Small intestine (tissue), 7 donors: Measurements from ENCODE around the gene PORCN. TPM values are rescaled to one million over a fixed set of nuclear protein-coding genes. Genes with fewer than 3 reads are reported as not detected.
"Not testable (repeated sequence)": the region's sequence is repeated elsewhere in the genome, so short reads cannot be mapped to it uniquely, and the experiment has no call there.

Source experiments
- DNase-seq, 2 donors: peaks; one replicate each; pipeline versions ENCODE4 v3.0.0 to v3.0.0-alpha.2; 2013
- FAIRE-seq: peaks from 2 replicates; lab custom pipeline; 2012; peaks lifted over from hg19 to GRCh38; lab: Jason Lieb, UNC
- H3K27ac ChIP-seq, 3 donors: one replicate each; pipeline ENCODE4 v1.5.1; 2013; ENCODE audit warnings: low read length in 2 of 3, mild to moderate bottlenecking in 2 of 3, control low read depth in 1 of 3, inconsistent platforms in 1 of 3, low read depth in 1 of 3, moderate library complexity in 1 of 3
- H3K27me3 ChIP-seq, 3 donors: one replicate each; pipeline ENCODE4 v1.6.1; 2013; ENCODE audit warnings: low read length in 3 of 3, inconsistent platforms in 1 of 3; ENCODE audit not compliant: control insufficient read depth in 3 of 3, insufficient read depth in 3 of 3
- H3K36me3 ChIP-seq, 3 donors: one replicate each; pipeline ENCODE4 v1.6.1; 2013; ENCODE audit warnings: low read length in 3 of 3, inconsistent platforms in 1 of 3, low read depth in 1 of 3, mild to moderate bottlenecking in 1 of 3, moderate library complexity in 1 of 3; ENCODE audit not compliant: control insufficient read depth in 3 of 3, insufficient read depth in 2 of 3
- H3K4me1 ChIP-seq, 3 donors: one replicate each; pipeline ENCODE4 v1.6.1; 2013; ENCODE audit warnings: low read length in 2 of 3, inconsistent platforms in 1 of 3, low read depth in 1 of 3, mild to moderate bottlenecking in 1 of 3, moderate library complexity in 1 of 3; ENCODE audit not compliant: control insufficient read depth in 3 of 3, insufficient read depth in 2 of 3
- H3K4me3 ChIP-seq, 3 donors: one replicate each; pipeline ENCODE4 v1.5.1; 2013; ENCODE audit warnings: low read length in 3 of 3, control low read depth in 1 of 3, inconsistent platforms in 1 of 3, low read depth in 1 of 3, mild to moderate bottlenecking in 1 of 3, moderate library complexity in 1 of 3
- H3K9me3 ChIP-seq, 2 donors: one replicate each; pipeline ENCODE4 v1.6.1; 2013; ENCODE audit warnings: low read depth in 1 of 2, low read length in 1 of 2; ENCODE audit not compliant: control insufficient read depth in 2 of 2, insufficient read depth in 1 of 2
- WGBS, 3 donors: extraction: QIAGEN DNeasy Blood & Tissue Kit; methylation state at CpG; one replicate each; pipeline ENCODE4 v1.1.7; 2013; 5-methylcytosine and 5-hydroxymethylcytosine counted together
- polyA plus RNA-seq, 4 donors: library from polyadenylated mRNA; stranded (reverse) in 3 of 4; unstranded in 1 of 4; fragments of 200-250 nt in 3 of 4; fragments of 120-200 nt in 1 of 4; gene quantifications; one replicate each; pipeline versions ENCODE4 v1.2.1 to v1.2.3, GENCODE V29; 2013
- donor health status: healthy with polysubstance abuse.
- donor health status: control.
- donor health status: control.
- donor health status: Bipolar disorder and iron deficiency.
- donor health status: healthy.

The PORCN gene
- polyA plus RNA-seq, 4 donors, result 2.0 to 6.4 (median 2.5) TPM

- no peak for DNase-seq
- H3K36me3 ChIP-seq, result peaks cover 0 to 13% (median 0%) of the 10 kb centered on the region in 3 donors
- H3K4me1 ChIP-seq, result peaks cover 0 to 3% (median 3%) of the 10 kb centered on the region in 3 donors
- H3K27ac ChIP-seq, result peak overlapping the region in 2 of 3 donors; percentile 24 to 65
- WGBS, 3 donors, result 75 to 87% (median 76%) methylated on average over 10 of the region's 10 CpGs
- peak overlapping the region in 1 of 3 donors; percentile 17 for H3K4me3 ChIP-seq
- no peak for FAIRE-seq
- H3K27me3 ChIP-seq, result no peaks in the 10 kb centered on the region
- H3K9me3 ChIP-seq, result no peaks in the 10 kb centered on the region
Measured at GRCh38 chrX:48541140-48541814, 32.5 kb downstream of the PORCN start.

GRCh38 chrX:48548871-48549270, 40.1 kb downstream of the PORCN start:
- no peak overlapping the region for H3K4me3 ChIP-seq
- H3K27me3 ChIP-seq, result no peaks in the 10 kb centered on the region
- H3K27ac ChIP-seq, result no peak overlapping the region
- H3K4me1 ChIP-seq, result no peaks in the 10 kb centered on the region
- DNase-seq (no peak), FAIRE-seq (no peak)
- H3K9me3 ChIP-seq, result no peaks in the 10 kb centered on the region
- WGBS, 3 donors, result 86 to 95% (median 90%) methylated on average over 3 of the region's 3 CpGs
- peaks cover 0 to 14% (median 3%) of the 10 kb centered on the region in 3 donors for H3K36me3 ChIP-seq

- H3K27me3 ChIP-seq, H3K4me1 ChIP-seq, DNase-seq, H3K27ac ChIP-seq, H3K9me3 ChIP-seq, H3K4me3 ChIP-seq, FAIRE-seq: not testable (repeated sequence)
- 86 to 96% (median 94%) methylated on average over 9 of the region's 9 CpGs for WGBS, 3 donors
- peaks cover 2 to 33% (median 6%) of the 10 kb centered on the region in 3 donors for H3K36me3 ChIP-seq
Measured at GRCh38 chrX:48555731-48556325, 47.0 kb downstream of the PORCN start.

GRCh38 chrX:48558271-48558670, 49.5 kb downstream of the PORCN start:
- H3K36me3 ChIP-seq, result peaks cover 2 to 42% (median 8%) of the 10 kb centered on the region in 3 donors
- no peaks in the 10 kb centered on the region for H3K9me3 ChIP-seq
- H3K4me3 ChIP-seq, result no peak overlapping the region
- H3K4me1 ChIP-seq, result no peaks in the 10 kb centered on the region
- no peaks in the 10 kb centered on the region for H3K27me3 ChIP-seq
- DNase-seq (no peak), FAIRE-seq (no peak)
- 80 to 83% (median 83%) methylated on average over 4 of the region's 4 CpGs for WGBS, 3 donors
- no peak overlapping the region for H3K27ac ChIP-seq

GRCh38 chrX:48559636-48560035, 50.8 kb downstream of the PORCN start:
- DNase-seq (no peak), FAIRE-seq (no peak)
- 96 to 98% (median 97%) methylated on average over 23 to 24 of the region's 24 CpGs for WGBS, 3 donors

GRCh38 chrX:48560056-48560455, 51.3 kb downstream of the PORCN start:
- Histone ChIP-seq H3K27ac (no peak overlapping the region), H3K9me3 (no peaks in the 10 kb centered on the region), H3K36me3 (peaks cover 2 to 44% (median 8%) of the 10 kb centered on the region in 3 donors), H3K4me1 (no peaks in the 10 kb centered on the region), H3K27me3 (no peaks in the 10 kb centered on the region), H3K4me3 (no peak overlapping the region)
- no peak for DNase-seq
- FAIRE-seq, result no peak
- 95 to 97% (median 96%) methylated on average over 12 to 14 of the region's 14 CpGs for WGBS, 3 donors

More at GRCh38 chrX:48559636-48560035, 50.8 kb downstream of the PORCN start:
- Histone ChIP-seq H3K9me3 (no peaks in the 10 kb centered on the region), H3K27me3 (no peaks in the 10 kb centered on the region), H3K4me1 (no peaks in the 10 kb centered on the region), H3K27ac (no peak overlapping the region), H3K36me3 (peaks cover 2 to 44% (median 8%) of the 10 kb centered on the region in 3 donors), H3K4me3 (no peak overlapping the region)

- no peak for FAIRE-seq
- 91 to 98% (median 95%) methylated on average over 11 to 12 of the region's 12 CpGs for whole genome bisulfite sequencing, 3 donors
Measured at GRCh38 chrX:48560681-48561080, 51.9 kb downstream of the PORCN start.

GRCh38 chrX:48569958-48570357, 61.2 kb downstream of the PORCN start:
- H3K9me3 ChIP-seq, result no peaks in the 10 kb centered on the region
- H3K27ac ChIP-seq, result peak overlapping the region in 1 of 3 donors; percentile 38
- H3K36me3 ChIP-seq, result peaks cover 0 to under 1% (median 0%) of the 10 kb centered on the region in 3 donors
- no peaks in the 10 kb centered on the region for H3K27me3 ChIP-seq
- DNase-seq (no peak), FAIRE-seq (no peak)
- H3K4me1 ChIP-seq, result no peaks in the 10 kb centered on the region
- 25 to 74% (median 50%) methylated on average over 1 of the region's 1 CpG for WGBS, 3 donors
- H3K4me3 ChIP-seq, result no peak overlapping the region

More at GRCh38 chrX:48560681-48561080, 51.9 kb downstream of the PORCN start:
- H3K27me3 ChIP-seq, result no peaks in the 10 kb centered on the region
- DNase-seq, result no peak
- no peaks in the 10 kb centered on the region for H3K9me3 ChIP-seq
- H3K36me3 ChIP-seq, result peaks cover 2 to 40% (median 8%) of the 10 kb centered on the region in 3 donors
- no peaks in the 10 kb centered on the region for H3K4me1 ChIP-seq
- H3K4me3 ChIP-seq, result no peak overlapping the region
- no peak overlapping the region for H3K27ac ChIP-seq
